K562 (cell line): Measurements from ENCODE around the gene PNPO. TPM values are rescaled to one million over a fixed set of nuclear protein-coding genes. Genes with fewer than 3 reads are reported as not detected.

Experiments
- ATAC-seq: fragments of 200-7000 bp; cut with Tn5 transposase; 3 replicates; pipeline ENCODE4 v1.9.1; 2020; ENCODE audit warnings: moderate library complexity
- BruUV-seq: library from RNA; stranded (reverse); fragments of 400-500 nt; replicated peaks from 2 replicates; lab custom pipeline; 2021; lab: Mats Ljungman, UMichigan
- CTCF ChIA-PET: fragments of 300-600 bp; formaldehyde crosslinking; extraction: SDS; loops from one replicate; lab custom pipeline; 2021; ENCODE audit warnings: low intra/inter-chr PET ratio; lab: Yijun Ruan, JAX
- POLR2A ChIA-PET: fragments of 300-600, 350-650 bp; sonication (Branson Sonifier 250); formaldehyde crosslinking; extraction: SDS; loops from one replicate; lab custom pipeline; 2021; ENCODE audit warnings: antibody characterized with exemption, inconsistent platforms; lab: Yijun Ruan, JAX
- DNase-seq, 4 experiments: peaks; one replicate each; pipeline versions ENCODE4 v3.0.0 to v3.0.0-alpha.2; 2011 to 2018; ENCODE audit warnings: low spot score in 3 of 4, mixed read lengths in 3 of 4; ENCODE audit errors: extremely low read depth in 1 of 4
- FAIRE-seq: peaks from 2 replicates; lab custom pipeline; 2011; peaks lifted over from hg19 to GRCh38; lab: Jason Lieb, UNC
- H2AFZ ChIP-seq: 2 replicates; pipeline ENCODE4 v1.6.0; 2011; ENCODE audit warnings: low read depth, low read length, control low read depth, inconsistent platforms
- H3K27ac ChIP-seq: fragments of 200-600 bp; 3 replicates; pipeline ENCODE4 v1.8.0; 2011; ENCODE audit warnings: low read depth, mild to moderate bottlenecking, control low read depth, inconsistent platforms, low read length, moderate library complexity, mixed read lengths; ENCODE audit errors: extremely low read depth
- H3K27me3 ChIP-seq, 2 experiments: fragments of 300-600 bp in 1 of 2; 2 replicates in 1 of 2; 3 replicates in 1 of 2; pipeline versions ENCODE4 v1.6.0 to v1.8.0; 2011; ENCODE audit warnings: inconsistent platforms in 2 of 2, low read length in 2 of 2, mild to moderate bottlenecking in 1 of 2, mixed read lengths in 1 of 2, moderate library complexity in 1 of 2; ENCODE audit not compliant: control insufficient read depth in 2 of 2, insufficient read depth in 2 of 2
- H3K36me3 ChIP-seq: fragments of 300-600 bp; 3 replicates; pipeline ENCODE4 v1.8.0; 2011; ENCODE audit warnings: mild to moderate bottlenecking, low read length, inconsistent platforms; ENCODE audit not compliant: control insufficient read depth, insufficient read depth
- H3K4me1 ChIP-seq, 2 experiments: fragments of 200-600 bp in 1 of 2; replicated peaks in 1 of 2; 2 replicates in 1 of 2; 3 replicates in 1 of 2; pipeline versions ENCODE4 v1.5.1 to v1.8.0; 2011; ENCODE audit warnings: inconsistent platforms in 2 of 2, low read length in 2 of 2, mild to moderate bottlenecking in 1 of 2, mixed read lengths in 1 of 2, moderate library complexity in 1 of 2; ENCODE audit not compliant: control insufficient read depth in 2 of 2, insufficient read depth in 2 of 2
- H3K4me2 ChIP-seq: 2 replicates; pipeline ENCODE4 v1.6.1; 2011; ENCODE audit warnings: low read length, control low read depth, inconsistent platforms, mixed read lengths; ENCODE audit not compliant: insufficient read depth
- H3K4me3 ChIP-seq: fragments of 200-600 bp; sonication (generic), shearing (Covaris generic); 2 replicates; pipeline ENCODE4 v1.5.1; 2016; ENCODE audit warnings: control low read depth, inconsistent platforms
- H3K79me2 ChIP-seq: fragments of 200-600 bp; 3 replicates; pipeline ENCODE4 v1.8.0; 2011; ENCODE audit warnings: low read length, inconsistent platforms; ENCODE audit not compliant: control insufficient read depth, insufficient read depth
- H3K9ac ChIP-seq, 2 experiments: 2 replicates each; pipeline versions ENCODE4 v1.6.0 to v1.6.1; 2011; ENCODE audit warnings: low read depth in 2 of 2, low read length in 2 of 2, control low read depth in 1 of 2, inconsistent platforms in 1 of 2, mild to moderate bottlenecking in 1 of 2, mixed read lengths in 1 of 2; ENCODE audit not compliant: insufficient read depth in 1 of 2
- H3K9me1 ChIP-seq: one replicate; pipeline ENCODE4 v1.6.0; 2011; ENCODE audit warnings: inconsistent platforms, mild to moderate bottlenecking, low read length, moderate library complexity; ENCODE audit not compliant: control insufficient read depth, insufficient read depth
- H3K9me3 ChIP-seq: replicated peaks from 2 replicates; pipeline ENCODE4 v1.5.1; 2011; ENCODE audit warnings: low read depth, low read length, inconsistent platforms; ENCODE audit not compliant: control insufficient read depth, insufficient read depth
- H4K20me1 ChIP-seq: replicated peaks from 2 replicates; pipeline ENCODE4 v1.6.1; 2011; ENCODE audit warnings: low read length, inconsistent platforms, mixed read lengths; ENCODE audit not compliant: control insufficient read depth, insufficient read depth
- BMI1 ChIP-seq: fragments of 150-350 bp; IDR thresholded peaks from 2 replicates; pipeline ENCODE4 v1.6.1; 2014; ENCODE audit warnings: low read length
- DDX20 ChIP-seq: fragments of 450-650 bp; IDR thresholded peaks from 2 replicates; pipeline ENCODE4 v1.6.1; 2016; ENCODE audit warnings: missing genetic modification characterization, low read depth, mild to moderate bottlenecking, missing compliant biosample characterization, moderate library complexity
- EWSR1 ChIP-seq: fragments of 450-650 bp; IDR thresholded peaks from 2 replicates; pipeline ENCODE4 v1.6.1; 2018; ENCODE audit warnings: borderline replicate concordance, mild to moderate bottlenecking, low read depth, moderate library complexity; ENCODE audit not compliant: partially characterized antibody
- GTF2F1 ChIP-seq: IDR thresholded peaks from 2 replicates; pipeline ENCODE4 v1.6.1; 2011; ENCODE audit warnings: low read depth, low read length, improper control_type of control experiment
- HEY1 ChIP-seq: fragments of 250-450 bp; sonication (Bioruptor Pico); IDR thresholded peaks from 2 replicates; pipeline ENCODE4 v1.5.0; 2020; ENCODE audit warnings: mild to moderate bottlenecking, moderate library complexity, borderline replicate concordance
- HNRNPH1 ChIP-seq: fragments of 200-400 bp; formaldehyde crosslinking; optimal IDR thresholded peaks from 2 replicates; pipeline ENCODE3; 2017; ENCODE audit warnings: low read depth, mild to moderate bottlenecking, low read length, moderate library complexity
- IRF9 ChIP-seq: fragments of 450-650 bp; IDR thresholded peaks from 2 replicates; pipeline ENCODE4 v1.6.1; 2016; ENCODE audit warnings: missing biosample characterization, missing genetic modification characterization
- PATZ1 ChIP-seq: fragments of 250-450 bp; sonication (Bioruptor Pico); IDR thresholded peaks from 2 replicates; pipeline ENCODE4 v1.5.0; 2020; ENCODE audit warnings: mild to moderate bottlenecking, borderline replicate concordance
- ZBTB11 ChIP-seq, 3 experiments: fragments of 200-800 bp in 1 of 3; fragments of 250-450 bp in 1 of 3; fragments of 450-650 bp in 1 of 3; sonication (Bioruptor Pico) in 1 of 3; sonication (Bioruptor generic) in 1 of 3; formaldehyde crosslinking in 1 of 3; IDR thresholded peaks; 2 replicates each; pipeline versions ENCODE4 v1.6.1 to v1.8.0; 2016 to 2022; ENCODE audit warnings: mild to moderate bottlenecking in 2 of 3, missing genetic modification characterization in 2 of 3, missing compliant biosample characterization in 1 of 3, moderate library complexity in 1 of 3
- ZNF384 ChIP-seq: IDR thresholded peaks from 2 replicates; pipeline ENCODE4 v1.6.1; 2012; ENCODE audit warnings: low read depth, low read length, improper control_type of control experiment
- ZNF398 ChIP-seq: fragments of 250-450 bp; sonication (Bioruptor Pico); IDR thresholded peaks from 2 replicates; pipeline ENCODE4 v1.8.0; 2021; ENCODE audit warnings: moderate library complexity, mild to moderate bottlenecking, inconsistent platforms
- WGBS: fragments of 100-300 bp; shearing (Covaris generic); methylation state at CpG from one replicate; pipeline ENCODE4 v1.1.6; 2016; ENCODE audit warnings: low coverage, mixed read lengths; ENCODE audit not compliant: insufficient coverage; ENCODE audit errors: missing lambda C conversion rate; 5-methylcytosine and 5-hydroxymethylcytosine counted together
- in situ Hi-C: fragments of 300-500 bp; cut with MboI; formaldehyde crosslinking; loops from 4 replicates; pipeline ENCODE4 v1.15.0; 2018; ENCODE audit warnings: inconsistent platforms, mixed read lengths
- intact Hi-C: fragments of 100-400 bp; cut with micrococcal nuclease; formaldehyde crosslinking; loops from 2 replicates; pipeline ENCODE4 v1.14.2; 2022
- polyA plus RNA-seq, 8 experiments: library from polyadenylated mRNA; depleted of rRNA in 4 of 8; stranded (reverse) in 5 of 8; unstranded in 3 of 8; fragments of >200 nt; fragmentation: Nextera tagmentation in 2 of 8; fragmentation: Illumina TruSeq in 1 of 8; extraction: Ambion mirVana in 2 of 8; extraction: Trizol in 1 of 8; gene quantifications; 2 replicates each; pipeline versions ENCODE4 v1.2.1 to v1.2.3, GENCODE V29; 2011 to 2014; ENCODE audit warnings: inconsistent platforms in 1 of 8, missing spikeins in 1 of 8
- total RNA-seq, 7 experiments: library from RNA; depleted of rRNA in 6 of 7; stranded (reverse); fragments of >200 nt in 6 of 7; fragmentation: Illumina TruSeq in 2 of 7; extraction: Trizol in 2 of 7; gene quantifications; 2 replicates each; pipeline versions ENCODE4 v1.2.1 to v1.2.3, GENCODE V29; 2011 to 2021; ENCODE audit warnings: low replicate concordance in 1 of 7

Gene PNPO
- total and polyA plus RNA-seq, 9 of the 15 experiments (the other 6 are each of a cell fraction or from before 2014, with no cell fraction given), result 16.6 to 39.0 (median 27.4) TPM

GRCh38 chr17:47993031-47993564 lies 51.7 kb downstream of the PNPO start (continued):
- TF ChIP-seq EWSR1, result no peak

- H3K27me3 ChIP-seq, result no peaks in the 10 kb centered on the region
- BruUV-seq, result no TSS peak
- no peaks in the 10 kb centered on the region for H3K9me3 ChIP-seq
- no peak overlapping the region for H2AFZ ChIP-seq
- 28% methylated on average over 5 of the region's 5 CpGs for WGBS
- no peaks in the 10 kb centered on the region for H3K9me1 ChIP-seq
- H3K79me2 ChIP-seq, result no peaks in the 10 kb centered on the region
- no peaks in the 10 kb centered on the region for H4K20me1 ChIP-seq
- ATAC-seq (no peak), FAIRE-seq (no peak), DNase-seq (no peak)
- no peak overlapping the region for H3K4me2 ChIP-seq
- no peak overlapping the region for H3K9ac ChIP-seq
- ChIA-PET CTCF (no interaction called here), POLR2A (interaction anchor here (0.6 to 1.7 kb wide), 5 partner anchors 9 to 110 kb away, joined by 3 to 4 read pairs (median 4); no protein-coding TSS in a partner anchor)
- H3K27ac ChIP-seq, result no peak overlapping the region
- intact Hi-C loops, result no loop called here
- H3K36me3 ChIP-seq, result no peaks in the 10 kb centered on the region
- H3K4me1 ChIP-seq, result peaks cover 26 to 32% of the 10 kb centered on the region in 2 experiments
- in situ Hi-C loops, result no loop called here
- H3K4me3 ChIP-seq, result no peak overlapping the region
- TF ChIP-seq ZNF384 (no peak), PATZ1 (CRISPR knock-in tag) (no peak), HEY1 (no peak), IRF9 (tag) (no peak), ZNF398 (CRISPR knock-in tag) (no peak), DDX20 (no peak), ZBTB11 (CRISPR knock-in tag; IDR thresholded peaks at IDR 0.05) (no peak), GTF2F1 (no peak), HNRNPH1 (no peak), BMI1 (no peak)
Measured at GRCh38 chr17:47993964-47994363, 52.6 kb downstream of the PNPO start.
